PC-3 (cell line): ENCODE measurements around the gene CEACAM3. TPM values are rescaled to one million over a fixed set of nuclear protein-coding genes. Genes with fewer than 3 reads are reported as not detected.
A peak's percentile ranks its signal among the peaks of the same experiment; 100 is the strongest.

ENCODE experiments used
- ATAC-seq: fragments of 200-7000 bp; cut with Tn5 transposase; 2 replicates; pipeline ENCODE4 v1.9.1; 2020; ENCODE audit warnings: mild to moderate bottlenecking, moderate library complexity
- BruUV-seq: library from RNA; stranded (reverse); fragments of 400-500 nt; replicated peaks from 2 replicates; lab custom pipeline; 2021; lab: Mats Ljungman, UMichigan
- CTCF ChIA-PET: fragments of 300-600 bp; sonication (Branson Sonifier 250); formaldehyde crosslinking; loops from one replicate; lab custom pipeline; 2022; ENCODE audit warnings: antibody characterized with exemption; lab: Charles Lee
- POLR2A ChIA-PET: fragments of 300-600 bp; sonication (Branson Sonifier 250); formaldehyde crosslinking; loops from one replicate; lab custom pipeline; 2022; ENCODE audit warnings: antibody characterized with exemption; ENCODE audit not compliant: unreplicated experiment; lab: Charles Lee
- DNase-seq: peaks from one replicate; pipeline ENCODE4 v3.0.0-alpha.2; 2015
- H2AFZ ChIP-seq: fragments of 300-600 bp; sonication (generic); 2 replicates; pipeline ENCODE4 v1.6.0; 2016; ENCODE audit warnings: antibody characterized with exemption, low read length
- H3F3A ChIP-seq: fragments of 300-600 bp; sonication (generic); one replicate; pipeline ENCODE4 v1.6.0; 2017; ENCODE audit warnings: antibody characterized with exemption, low read length, control low read depth, mild to moderate bottlenecking; ENCODE audit not compliant: unreplicated experiment
- H3K27ac ChIP-seq: fragments of 300-600 bp; sonication (generic); 2 replicates; pipeline ENCODE4 v1.5.1; 2016; ENCODE audit warnings: mild to moderate bottlenecking, low read length
- H3K27me3 ChIP-seq: fragments of 300-600 bp; sonication (generic); 2 replicates; pipeline ENCODE4 v1.6.1; 2016; ENCODE audit warnings: low read length, mixed read lengths
- H3K36me3 ChIP-seq: fragments of 300-600 bp; sonication (generic); 2 replicates; pipeline ENCODE4 v1.6.1; 2016; ENCODE audit warnings: low read depth, mixed run types, low read length, mixed read lengths
- H3K4me1 ChIP-seq: fragments of 300-600 bp; sonication (generic); 2 replicates; pipeline ENCODE4 v1.5.1; 2016; ENCODE audit warnings: low read length; ENCODE audit not compliant: insufficient read depth
- H3K4me2 ChIP-seq: fragments of 300-600 bp; sonication (generic); 2 replicates; pipeline ENCODE4 v1.6.0; 2016; ENCODE audit warnings: low read length
- H3K4me3 ChIP-seq: fragments of 300-600 bp; sonication (generic); 2 replicates; pipeline ENCODE4 v1.5.1; 2016; ENCODE audit warnings: mild to moderate bottlenecking, low read length, mixed read lengths
- H3K79me2 ChIP-seq: fragments of 300-600 bp; sonication (generic); 2 replicates; pipeline ENCODE4 v1.6.1; 2017; ENCODE audit warnings: low read length, mixed read lengths
- H3K9ac ChIP-seq: fragments of 300-600 bp; sonication (generic); 2 replicates; pipeline ENCODE4 v1.6.0; 2016; ENCODE audit warnings: mild to moderate bottlenecking, low read length
- H3K9me2 ChIP-seq: fragments of 300-600 bp; sonication (generic); replicated peaks from 2 replicates; pipeline ENCODE4 v1.6.1; 2016; ENCODE audit warnings: mixed run types, low read length, mixed read lengths
- H3K9me3 ChIP-seq: fragments of 300-600 bp; sonication (generic); 2 replicates; pipeline ENCODE4 v1.6.1; 2016; ENCODE audit warnings: low read length, mixed read lengths
- H4K20me1 ChIP-seq: fragments of 300-600 bp; sonication (generic); 2 replicates; pipeline ENCODE4 v1.6.1; 2016; ENCODE audit warnings: low read length, mixed read lengths
- CTCF ChIP-seq: fragments of 300-600 bp; sonication (generic); conservative IDR thresholded peaks from 2 replicates; pipeline ENCODE4 v1.5.1; 2017; ENCODE audit warnings: antibody characterized with exemption, low read depth, mild to moderate bottlenecking, low read length
- EZH2 ChIP-seq: fragments of 300-600 bp; sonication (generic); IDR thresholded peaks from one replicate; pipeline ENCODE4 v1.6.1; 2017; ENCODE audit warnings: antibody characterized with exemption, mild to moderate bottlenecking, low read length; ENCODE audit not compliant: unreplicated experiment
- EZH2phosphoT487 ChIP-seq: fragments of 300-600 bp; sonication (generic); IDR thresholded peaks from 2 replicates; pipeline ENCODE4 v1.6.1; 2018; ENCODE audit warnings: mild to moderate bottlenecking, antibody characterized with exemption, low read length, borderline replicate concordance
- intact Hi-C: fragments of 100-400 bp; cut with micrococcal nuclease; formaldehyde crosslinking; loops from 2 replicates; pipeline ENCODE4 v1.9.0; 2023
- total RNA-seq: library from RNA; depleted of rRNA; stranded (reverse); fragments of >200 nt; gene quantifications from 2 replicates; pipeline ENCODE4 v1.2.3, GENCODE V29; 2014

Gene CEACAM3
- total RNA-seq, 1 experiment from 2014 or later: not detected

GRCh38 chr19:41753936-41754529 is 42.4 kb upstream of the CEACAM3 start:
- Histone ChIP-seq H3K36me3 (no peaks in the 10 kb centered on the region), H3K9me3 (no peaks in the 10 kb centered on the region), H4K20me1 (no peaks in the 10 kb centered on the region), H3K4me3 (no peak overlapping the region), H3K27ac (peak overlapping the region; percentile 63), H3K9ac (peak overlapping the region; percentile 27), H3K79me2 (no peaks in the 10 kb centered on the region), H3K9me2 (no peaks in the 10 kb centered on the region), H3K4me1 (peaks cover 38% of the 10 kb centered on the region), H3K4me2 (no peak overlapping the region), H2AFZ (no peak overlapping the region; the same call in 1 of the 2 replicates), H3K27me3 (no peaks in the 10 kb centered on the region), H3F3A (no peaks in the 10 kb centered on the region)
- POLR2A ChIA-PET: no interaction called here
- DNase-seq (peak; percentile 69), ATAC-seq (peak; percentile 61)
- TF ChIP-seq EZH2phosphoT487: no peak
- TF ChIP-seq CTCF: peak; percentile 71
- BruUV-seq: TSS peak; percentile 89
- intact Hi-C loops: loop anchor here (1.0 to 2.0 kb wide), 3 partner anchors 21 to 67 kb away; no protein-coding TSS in a partner anchor
- CTCF ChIA-PET: interaction anchor here (0.7 to 1.7 kb wide), 8 partner anchors 16 to 83 kb away, joined by 3 to 26 read pairs (median 6); no protein-coding TSS in a partner anchor

GRCh38 chr19:41755328-41755913 is 41.0 kb upstream of the CEACAM3 start, which contains the start of gene CEACAM6:
Gene CEACAM6, plus strand, starts transcription at chr19:41755530. Its CDS starts 109 bp downstream, at chr19:41755639.
- H3K36me3 ChIP-seq: no peaks in the 10 kb centered on the region
- no peaks in the 10 kb centered on the region for H3K27me3 ChIP-seq
- POLR2A ChIA-PET: no interaction called here
- H4K20me1 ChIP-seq: no peaks in the 10 kb centered on the region
- TSS peak; percentile 71 for BruUV-seq
- no peak within 1 kb of the TSS for H2AFZ ChIP-seq
- no peaks in the 10 kb centered on the region for H3K79me2 ChIP-seq
- H3K4me2 ChIP-seq: peak within 1 kb of the TSS; percentile 44
- TF ChIP-seq CTCF (no peak), EZH2phosphoT487 (no peak), EZH2 (no peak)
- peaks cover 45% of the 10 kb centered on the region for H3K4me1 ChIP-seq
- no peaks in the 10 kb centered on the region for H3K9me2 ChIP-seq
- intact Hi-C loops: loop anchor here (2.0 kb wide), 1 partner anchor 19 kb away; no protein-coding TSS in a partner anchor
- ATAC-seq: no peak
- H3F3A ChIP-seq: no peaks in the 10 kb centered on the region
- no peak for DNase-seq
- 0 out of 2 replicates have a peak within 1 kb of the TSS, but pooled peaks have one; percentile 27 for H3K9ac ChIP-seq
- CTCF ChIA-PET: interaction anchor here (0.6 kb wide), 1 partner anchor 30 kb away, joined by 3 read pairs; no protein-coding TSS in a partner anchor
- H3K9me3 ChIP-seq: no peaks in the 10 kb centered on the region
- H3K27ac ChIP-seq: peak within 1 kb of the TSS; percentile 63
- no peak within 1 kb of the TSS for H3K4me3 ChIP-seq
